MM.1S (cell line): ENCODE results near the gene ITPKA.

Source experiments
- DNase-seq: peaks from one replicate; pipeline ENCODE4 v3.0.0-alpha.2; 2015
- H2AFZ ChIP-seq: fragments of 300-600 bp; sonication (generic); 2 replicates; pipeline ENCODE4 v1.6.0; 2016; ENCODE audit warnings: antibody characterized with exemption, low read length
- H3F3A ChIP-seq: fragments of 300-600 bp; sonication (generic); 2 replicates; pipeline ENCODE4 v1.6.1; 2016; ENCODE audit warnings: mild to moderate bottlenecking, antibody characterized with exemption, low read length, moderate library complexity, mixed read lengths; ENCODE audit not compliant: insufficient read depth
- H3K27ac ChIP-seq: fragments of 300-600 bp; sonication (generic); 2 replicates; pipeline ENCODE4 v1.5.1; 2016; ENCODE audit warnings: mild to moderate bottlenecking, low read length
- H3K27me3 ChIP-seq: fragments of 300-600 bp; sonication (generic); replicated peaks from 2 replicates; pipeline ENCODE4 v1.6.0; 2016; ENCODE audit warnings: low read length; ENCODE audit not compliant: insufficient read depth
- H3K36me3 ChIP-seq: fragments of 300-600 bp; sonication (generic); replicated peaks from 2 replicates; pipeline ENCODE4 v1.6.1; 2016; ENCODE audit warnings: mild to moderate bottlenecking, low read length, mixed read lengths; ENCODE audit not compliant: insufficient read depth
- H3K4me1 ChIP-seq: fragments of 300-600 bp; sonication (generic); 2 replicates; pipeline ENCODE4 v1.6.1; 2016; ENCODE audit warnings: low read length, mixed read lengths
- H3K4me2 ChIP-seq: fragments of 300-600 bp; sonication (generic); 2 replicates; pipeline ENCODE4 v1.6.0; 2016; ENCODE audit warnings: low read depth, low read length
- H3K4me3 ChIP-seq: fragments of 300-600 bp; sonication (generic); 2 replicates; pipeline ENCODE4 v1.5.1; 2016; ENCODE audit warnings: low read length, mixed read lengths
- H3K79me2 ChIP-seq: fragments of 300-600 bp; sonication (generic); 2 replicates; pipeline ENCODE4 v1.6.1; 2016; ENCODE audit warnings: mixed run types, low read length, mixed read lengths
- H3K9ac ChIP-seq: fragments of 300-600 bp; sonication (generic); 2 replicates; pipeline ENCODE4 v1.6.1; 2016; ENCODE audit warnings: low read length, mixed read lengths
- H3K9me2 ChIP-seq: fragments of 300-600 bp; sonication (generic); replicated peaks from 2 replicates; pipeline ENCODE4 v1.6.1; 2016; ENCODE audit warnings: mild to moderate bottlenecking, low read length, mixed read lengths; ENCODE audit not compliant: insufficient read depth
- H3K9me3 ChIP-seq: fragments of 300-600 bp; sonication (generic); replicated peaks from 2 replicates; pipeline ENCODE4 v1.6.1; 2016; ENCODE audit warnings: mild to moderate bottlenecking, low read length, mixed read lengths; ENCODE audit not compliant: insufficient read depth
- H4K20me1 ChIP-seq: fragments of 300-600 bp; sonication (generic); 2 replicates; pipeline ENCODE4 v1.6.1; 2016; ENCODE audit warnings: mild to moderate bottlenecking, low read length, moderate library complexity, mixed read lengths; ENCODE audit not compliant: insufficient read depth
- CTCF ChIP-seq: fragments of 300-600 bp; sonication (generic); IDR thresholded peaks from 2 replicates; pipeline ENCODE4 v1.5.1; 2016; ENCODE audit warnings: antibody characterized with exemption, low read length, mixed read lengths
- EZH2 ChIP-seq: fragments of 300-600 bp; sonication (generic); optimal IDR thresholded peaks from 2 replicates; pipeline ENCODE3; 2017; ENCODE audit warnings: low read depth, mild to moderate bottlenecking, antibody characterized with exemption, low read length, mixed read lengths
- EZH2phosphoT487 ChIP-seq: fragments of 300-600 bp; sonication (generic); IDR thresholded peaks from 2 replicates; pipeline ENCODE4 v1.6.1; 2018; ENCODE audit warnings: antibody characterized with exemption, low read length

Gene ITPKA

DNA sequence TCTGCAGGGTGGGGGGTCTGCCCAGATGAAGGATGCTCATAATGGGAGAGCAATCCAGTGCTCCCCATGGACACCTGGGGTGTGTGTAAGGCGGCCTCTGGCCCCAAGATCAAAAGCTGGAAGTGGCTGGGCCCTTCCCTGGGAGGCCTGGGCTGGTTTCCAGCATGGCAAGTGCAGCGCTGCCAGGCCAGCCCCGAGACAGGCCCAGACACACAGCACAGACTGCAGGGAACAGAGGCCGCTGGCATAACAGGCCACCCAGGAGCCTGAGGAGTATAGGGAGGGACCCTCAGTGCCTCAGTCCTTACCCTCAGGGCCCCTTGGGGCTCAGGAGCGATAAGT, 10.0 kb downstream of the ITPKA start:
- no peak overlapping the region for H3K4me3 ChIP-seq
- H3K9me3 ChIP-seq = no peaks in the 10 kb centered on the region
- H3K4me1 ChIP-seq = no peaks in the 10 kb centered on the region
- no peak overlapping the region for H3K27ac ChIP-seq
- H3K9ac ChIP-seq = no peak overlapping the region
- no peaks in the 10 kb centered on the region for H3K9me2 ChIP-seq
- H3K36me3 ChIP-seq = no peaks in the 10 kb centered on the region
- no peaks in the 10 kb centered on the region for H3F3A ChIP-seq
- H2AFZ ChIP-seq = no peak overlapping the region
- DNase-seq = no peak
- no peak for TF ChIP-seq EZH2phosphoT487
- TF ChIP-seq CTCF = no peak
- TF ChIP-seq EZH2 = no peak
- no peaks in the 10 kb centered on the region for H4K20me1 ChIP-seq
- no peaks in the 10 kb centered on the region for H3K79me2 ChIP-seq
- no peak overlapping the region for H3K4me2 ChIP-seq
- no peaks in the 10 kb centered on the region for H3K27me3 ChIP-seq

DNA sequence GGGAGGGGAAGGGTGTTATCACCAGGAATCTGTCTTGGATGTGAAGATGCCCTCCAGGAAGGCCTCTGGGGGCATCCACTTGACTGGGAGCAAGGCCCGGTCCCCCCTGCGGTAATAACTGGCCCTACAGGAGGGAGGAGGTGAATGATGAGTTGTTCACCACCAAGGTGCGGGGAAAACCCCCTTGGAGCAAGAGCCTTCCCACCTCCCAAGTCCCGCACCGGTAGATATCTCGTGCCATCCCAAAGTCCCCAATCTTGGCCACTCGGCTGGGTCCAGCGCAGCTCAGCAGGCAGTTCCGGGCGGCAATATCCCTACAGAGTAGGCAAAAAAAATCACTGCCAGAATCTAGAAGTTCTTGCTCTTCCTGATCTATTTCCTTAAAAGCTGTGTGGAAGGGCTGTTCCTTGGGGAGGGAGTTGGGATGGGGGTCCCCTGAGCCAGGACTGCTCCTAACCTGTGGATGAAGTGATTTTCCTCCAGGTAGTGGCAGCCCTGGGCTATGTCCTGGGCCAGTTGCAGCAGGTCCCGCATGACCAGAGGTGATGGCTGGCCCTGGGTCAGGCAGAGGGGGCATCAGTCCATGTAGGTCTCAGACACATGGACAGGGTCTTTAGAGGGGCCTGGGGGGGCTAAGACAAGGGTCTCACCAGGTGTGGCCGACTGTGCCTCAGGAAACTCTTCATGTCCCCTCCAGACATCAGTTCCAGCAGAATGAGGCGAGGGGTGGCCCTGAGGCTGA, 11.2 kb downstream of the ITPKA start:
- Histone ChIP-seq H3K36me3 (no peaks in the 10 kb centered on the region), H3K27me3 (no peaks in the 10 kb centered on the region)
- DNase-seq = no peak

DNA sequence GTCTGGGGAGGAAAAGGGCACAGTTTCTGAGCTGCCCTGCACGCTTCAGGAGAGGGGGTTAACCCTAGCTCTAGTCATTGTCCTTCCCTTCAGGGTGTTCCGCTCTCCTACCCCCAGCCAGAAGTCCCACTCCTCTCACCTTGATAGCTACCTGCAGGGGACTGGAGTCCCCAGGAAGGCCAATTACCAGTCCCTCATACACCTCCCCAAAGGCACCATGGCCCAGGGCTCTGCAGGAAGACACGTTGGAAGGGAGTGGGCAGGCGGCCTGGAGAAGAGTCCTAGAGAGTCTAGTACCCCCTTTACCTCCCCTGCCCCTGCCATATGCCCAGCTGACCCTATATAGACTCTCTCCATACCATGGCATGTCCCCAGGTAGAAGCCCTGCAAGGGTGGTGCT, 12.1 kb downstream of the ITPKA start:
- Histone ChIP-seq H3K27ac (no peak overlapping the region), H3F3A (no peaks in the 10 kb centered on the region), H3K4me1 (no peaks in the 10 kb centered on the region), H2AFZ (no peak overlapping the region), H3K27me3 (no peaks in the 10 kb centered on the region), H3K9me2 (no peaks in the 10 kb centered on the region), H3K9ac (no peak overlapping the region), H3K4me2 (no peak overlapping the region), H4K20me1 (no peaks in the 10 kb centered on the region), H3K9me3 (no peaks in the 10 kb centered on the region), H3K4me3 (no peak overlapping the region), H3K79me2 (no peaks in the 10 kb centered on the region), H3K36me3 (no peaks in the 10 kb centered on the region)
- no peak for DNase-seq
- TF ChIP-seq CTCF = no peak
- no peak for TF ChIP-seq EZH2
- no peak for TF ChIP-seq EZH2phosphoT487

More for the DNA sequence above, 11.2 kb downstream of the ITPKA start:
- TF ChIP-seq EZH2 (no peak), EZH2phosphoT487 (no peak), CTCF (no peak)
- no peaks in the 10 kb centered on the region for H3K79me2 ChIP-seq
- no peak overlapping the region for H2AFZ ChIP-seq
- no peak overlapping the region for H3K9ac ChIP-seq
- H3K9me3 ChIP-seq = no peaks in the 10 kb centered on the region
- no peaks in the 10 kb centered on the region for H3F3A ChIP-seq
- H3K4me3 ChIP-seq = no peak overlapping the region
- no peak overlapping the region for H3K4me2 ChIP-seq
- no peak overlapping the region for H3K27ac ChIP-seq
- no peaks in the 10 kb centered on the region for H4K20me1 ChIP-seq
- H3K9me2 ChIP-seq = no peaks in the 10 kb centered on the region
- H3K4me1 ChIP-seq = no peaks in the 10 kb centered on the region
